NCI-H146 (cell line): ENCODE data around the gene TRPV2.

Source experiments
- DNase-seq: peaks from one replicate; lab custom pipeline; 2025; lab: John Stamatoyannopoulos, UW

The TRPV2 gene

DNA sequence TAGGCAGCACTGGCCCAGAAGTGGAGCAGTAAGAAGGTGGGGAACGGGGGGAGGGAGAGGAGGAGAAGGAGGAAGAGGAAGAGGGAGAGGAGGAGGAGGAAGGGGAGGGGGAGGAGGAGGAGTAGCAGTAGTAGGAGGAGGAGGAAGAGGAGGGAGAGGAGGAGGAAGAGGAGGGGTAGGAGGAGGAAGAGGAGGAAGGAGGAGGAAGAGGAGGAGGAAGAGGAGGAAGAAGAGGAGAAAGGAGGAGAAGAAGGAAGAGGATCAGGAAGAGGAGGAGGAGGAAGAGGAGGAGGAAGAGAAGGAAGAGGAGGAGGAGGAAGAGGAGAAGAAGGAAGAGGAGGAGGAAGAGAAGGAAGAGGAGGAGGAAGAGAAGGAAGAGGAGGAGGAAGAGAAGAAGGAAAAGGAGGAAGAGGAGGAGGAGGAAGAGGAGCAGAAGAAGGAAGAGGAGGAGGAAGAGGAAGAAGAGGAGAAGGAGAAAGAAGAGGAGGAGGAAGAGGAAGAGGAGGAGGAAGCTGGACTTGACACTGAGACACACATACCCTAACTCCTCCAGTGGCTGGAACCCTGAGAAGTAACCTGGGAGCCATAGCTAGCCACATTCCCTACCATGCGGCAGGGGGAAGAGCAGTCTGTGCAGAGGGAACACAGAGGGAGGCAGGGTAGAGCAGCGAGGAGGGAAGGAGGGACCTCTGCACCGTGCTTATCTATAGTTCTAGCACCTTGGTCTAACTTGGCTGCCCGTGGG is 40.8 kb downstream of the TRPV2 start:
- DNase-seq: no peak

DNA sequence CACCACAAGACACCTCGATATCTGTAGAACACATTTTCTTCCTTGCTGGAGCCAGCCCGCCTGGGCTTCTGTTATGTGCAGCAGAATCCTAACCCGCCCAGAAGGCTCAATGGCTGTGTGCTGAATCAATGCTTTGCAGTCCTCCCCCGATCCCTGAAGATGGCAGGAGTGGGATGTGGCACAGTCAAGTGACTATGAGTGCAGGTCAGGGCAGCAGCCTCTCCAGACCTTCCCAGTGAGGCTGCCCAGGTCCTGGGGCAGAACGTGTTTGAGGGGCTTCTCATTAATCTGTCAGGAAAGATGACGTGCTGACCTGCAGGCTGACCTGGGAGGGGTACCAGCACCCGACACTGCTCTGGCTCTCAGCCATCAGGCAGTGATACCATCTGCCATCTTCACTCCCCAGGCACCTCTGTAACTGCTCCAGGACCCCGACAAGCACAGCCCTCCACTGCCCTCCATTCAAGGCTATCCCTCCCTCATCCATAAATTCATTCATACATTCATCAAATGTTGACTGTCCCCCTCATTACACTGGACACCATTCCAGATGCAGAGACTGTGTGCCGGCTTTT is 41.5 kb downstream of the TRPV2 start:
- no peak for DNase-seq

DNA sequence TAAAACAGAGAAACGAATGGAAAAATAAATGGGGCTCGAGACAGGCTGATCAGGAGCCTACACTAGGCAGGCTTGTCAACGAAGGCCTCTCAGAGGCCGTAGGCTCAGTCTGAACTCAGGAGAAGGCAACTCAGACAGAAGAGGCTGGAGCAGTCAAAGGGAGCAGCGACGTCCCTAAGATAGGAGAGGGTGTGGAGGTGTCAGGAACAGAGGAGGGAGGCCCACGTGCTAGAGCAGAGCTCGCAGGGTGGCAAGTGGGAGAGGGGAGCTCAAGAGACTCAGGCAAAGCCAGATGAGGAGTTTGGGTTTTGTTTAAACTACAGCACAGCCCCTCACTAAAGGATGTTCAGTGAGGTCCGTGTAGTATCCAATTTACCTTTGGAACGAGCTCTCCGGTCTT is 43.9 kb downstream of the TRPV2 start:
- DNase-seq: no peak

DNA sequence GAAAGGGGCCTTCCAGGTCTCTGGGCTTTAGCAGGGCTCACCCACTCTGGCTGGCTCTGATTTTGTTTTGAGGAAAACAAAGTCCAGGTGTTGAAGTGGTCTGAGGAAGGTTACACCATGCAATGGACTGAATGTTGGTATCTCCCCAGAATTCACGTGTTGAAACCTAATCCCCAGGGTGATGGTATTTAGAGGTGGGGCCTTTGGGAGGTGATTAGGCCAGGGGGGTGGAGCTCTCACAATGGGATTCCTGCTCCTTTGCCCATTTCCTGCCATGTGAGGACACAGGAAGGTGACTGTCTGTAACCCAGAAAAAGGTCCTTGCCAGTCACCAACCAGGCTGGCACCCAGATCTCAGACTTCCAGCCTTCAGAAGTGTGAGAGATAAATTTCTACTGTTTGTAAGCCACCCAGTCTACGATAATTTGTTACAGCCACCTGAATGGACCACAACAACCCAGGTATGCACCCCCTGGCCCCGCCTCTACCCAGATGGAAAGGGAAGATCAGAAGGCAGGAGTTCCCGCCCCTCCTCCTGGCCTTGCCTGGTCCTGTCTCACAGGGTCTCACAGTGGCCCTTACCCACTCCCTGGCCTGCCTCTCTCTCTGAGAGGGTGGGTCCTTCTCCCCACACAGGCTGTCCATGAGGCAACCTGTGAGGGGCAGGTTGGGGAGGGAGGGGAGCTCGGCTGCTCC is 44.6 kb downstream of the TRPV2 start:
- no peak for DNase-seq

DNA sequence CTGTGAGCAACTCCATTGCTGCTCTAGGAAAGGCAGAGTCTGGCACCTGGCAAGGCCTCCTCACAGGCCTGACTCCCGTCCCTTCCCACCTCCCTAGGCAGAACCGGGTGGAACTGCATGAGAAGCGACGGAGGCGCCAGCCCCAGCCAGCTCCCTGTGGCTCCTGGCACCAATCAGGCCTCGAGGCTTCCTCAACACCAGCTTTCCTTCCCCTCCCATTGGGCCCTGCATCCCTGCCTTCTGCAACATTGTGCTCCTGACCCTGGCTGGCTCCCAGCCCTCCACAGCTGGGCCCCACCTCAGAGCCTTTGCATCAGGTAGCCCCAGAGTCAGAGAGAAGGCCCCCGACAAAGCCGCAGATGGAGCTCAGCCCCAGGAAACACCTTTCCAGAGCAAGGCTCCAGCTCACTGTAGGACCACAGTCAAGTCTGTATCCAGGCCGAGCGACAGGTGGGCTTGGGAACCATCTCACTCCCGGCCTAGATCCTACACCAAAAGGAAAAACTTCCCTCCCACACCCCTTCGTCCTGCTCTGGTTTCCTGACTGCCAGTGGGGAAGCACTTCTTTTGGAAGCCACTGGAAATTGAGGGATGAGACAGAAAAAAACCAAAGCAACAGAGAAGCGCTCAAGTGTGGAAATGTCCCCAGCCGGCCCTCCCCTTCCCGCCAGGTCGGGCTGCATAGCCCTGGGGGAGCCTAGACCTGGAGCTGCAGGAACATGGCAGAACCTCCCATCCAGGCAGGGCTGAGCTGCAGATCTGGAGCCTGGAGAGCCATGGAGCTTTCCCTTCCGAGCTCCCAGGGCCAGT is 45.6 kb downstream of the TRPV2 start:
- no peak for DNase-seq

DNA sequence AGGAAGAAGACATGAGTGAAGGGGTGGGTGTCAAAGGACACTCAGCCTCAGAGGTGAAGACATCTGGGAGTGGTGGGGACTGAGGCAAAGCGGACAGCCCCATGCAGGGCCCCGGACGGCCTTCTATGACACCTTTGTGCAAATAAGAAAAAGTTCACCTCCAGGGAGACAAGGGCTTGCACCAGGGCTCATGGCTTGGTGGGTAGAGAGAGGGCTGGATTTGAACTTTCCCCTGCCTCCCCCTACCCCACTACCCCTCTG is 46.2 kb downstream of the TRPV2 start:
- no peak for DNase-seq

DNA sequence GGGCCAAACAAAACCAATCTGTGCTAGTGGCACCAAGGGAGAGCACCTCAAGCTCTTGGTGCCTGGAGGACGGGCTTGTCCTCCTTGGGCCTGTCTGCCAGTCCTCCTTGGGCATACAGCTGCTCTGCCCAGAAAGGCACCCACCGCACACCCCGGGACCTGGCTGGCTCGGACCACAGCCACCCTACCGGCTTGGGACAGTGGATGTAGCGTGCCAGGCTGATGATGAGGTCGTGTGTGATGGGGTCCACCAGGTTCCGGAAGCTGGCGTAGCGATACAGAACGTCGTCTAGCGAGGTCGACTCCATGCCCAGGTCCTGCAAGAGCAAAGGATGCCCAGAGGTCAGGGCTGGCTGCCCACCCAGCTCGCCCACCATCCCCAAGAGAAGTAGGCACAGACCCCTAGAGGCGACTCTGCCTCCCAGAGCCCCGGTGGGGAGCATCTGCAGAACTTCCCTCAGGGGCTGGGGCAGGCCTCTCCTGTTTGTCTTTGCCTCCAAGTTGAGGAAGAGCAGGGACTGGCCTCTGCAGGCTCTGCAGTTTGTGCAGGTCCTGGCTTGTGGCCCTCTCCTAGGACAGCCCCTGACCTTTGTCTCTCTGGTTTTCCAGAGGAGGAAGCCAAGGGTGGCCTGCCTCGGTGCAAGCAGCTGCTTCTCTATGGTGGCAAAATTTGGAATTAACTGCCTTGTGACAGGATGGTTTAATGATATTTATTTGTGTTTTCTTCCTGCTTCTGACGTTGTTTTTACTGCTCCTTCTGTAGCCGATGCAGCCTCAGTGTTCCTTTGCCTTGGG is 46.9 kb downstream of the TRPV2 start:
- no peak for DNase-seq

DNA sequence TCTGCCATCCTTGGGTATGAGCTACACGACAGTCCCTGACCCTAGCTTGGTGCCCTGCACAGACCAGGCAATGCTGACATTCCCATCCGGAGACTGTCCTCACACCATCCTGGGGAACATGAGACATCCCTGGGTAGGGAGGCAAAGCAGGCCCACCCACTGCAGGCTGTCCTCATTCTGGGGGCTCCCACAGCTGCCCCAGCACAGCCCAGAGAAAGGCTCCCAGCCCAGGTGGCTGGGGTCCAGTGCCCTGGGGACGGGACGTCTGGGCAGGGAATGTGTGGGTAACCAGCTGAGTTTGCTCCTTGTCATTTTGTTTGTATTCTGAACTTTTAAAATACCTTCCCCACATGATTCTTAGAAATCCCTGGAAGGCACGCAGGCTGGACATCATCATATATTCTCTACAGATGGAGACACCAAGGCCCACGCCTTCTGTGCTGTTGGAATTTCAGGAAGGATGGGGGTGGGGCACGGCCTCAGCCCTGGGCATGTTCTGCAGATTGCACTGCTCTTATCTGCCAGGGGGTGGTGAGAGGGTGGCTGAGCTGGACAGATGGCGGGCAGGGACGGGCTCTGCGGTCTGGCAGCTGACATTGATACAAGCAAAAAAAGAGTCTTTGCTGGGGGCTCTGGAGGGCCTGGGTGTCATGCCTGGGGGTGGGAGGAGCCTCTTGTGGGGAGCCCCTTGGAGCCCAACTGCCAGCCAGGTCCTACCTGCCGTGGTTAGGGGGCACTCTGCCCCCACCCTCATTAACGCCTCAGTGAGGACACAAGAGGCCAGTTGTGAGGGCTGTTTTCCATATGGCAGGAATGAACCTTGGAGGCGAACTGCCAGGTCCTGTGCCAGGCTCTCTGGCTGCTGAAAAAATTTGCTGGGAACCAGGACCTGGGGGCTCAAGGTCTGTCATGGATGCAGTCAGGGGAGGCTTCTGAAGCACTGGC is 48.3 kb downstream of the TRPV2 start:
- no peak for DNase-seq

DNA sequence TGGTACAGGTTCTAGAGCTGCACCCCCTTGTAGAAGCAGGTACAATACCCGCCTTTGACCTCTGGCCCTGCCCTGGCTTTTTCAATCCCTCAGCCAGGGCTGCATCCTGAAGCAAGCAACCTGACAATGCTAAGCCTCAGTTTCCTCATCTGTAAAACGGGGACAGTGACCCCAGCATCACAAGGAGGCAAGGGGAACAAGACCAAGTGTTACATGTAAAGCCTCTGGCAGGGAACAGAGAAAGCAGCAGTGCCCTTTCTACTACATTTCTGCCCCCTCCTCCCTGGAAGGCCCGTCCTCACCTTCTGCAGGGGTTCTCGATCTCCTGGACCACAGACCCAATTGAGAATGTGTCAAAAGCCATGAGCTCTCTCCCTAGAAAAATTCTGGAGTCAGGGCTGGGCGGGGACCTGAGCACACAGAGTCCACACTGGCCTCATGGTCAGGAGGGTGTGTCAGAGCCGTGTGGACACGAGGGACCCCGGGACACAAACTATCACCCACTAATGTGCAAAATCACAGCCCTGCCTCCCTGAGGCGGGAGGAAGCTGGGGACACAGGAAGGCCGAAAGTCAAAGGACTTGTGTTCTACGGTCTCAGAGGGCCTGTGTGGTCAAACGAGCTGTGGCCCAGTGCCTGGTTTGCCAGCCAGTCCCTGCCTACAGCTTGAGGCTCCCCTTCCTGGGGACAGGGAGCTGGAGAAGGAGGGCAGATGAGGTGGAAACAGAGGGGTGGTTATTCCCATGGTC is 49.1 kb downstream of the TRPV2 start:
- DNase-seq: no peak

DNA sequence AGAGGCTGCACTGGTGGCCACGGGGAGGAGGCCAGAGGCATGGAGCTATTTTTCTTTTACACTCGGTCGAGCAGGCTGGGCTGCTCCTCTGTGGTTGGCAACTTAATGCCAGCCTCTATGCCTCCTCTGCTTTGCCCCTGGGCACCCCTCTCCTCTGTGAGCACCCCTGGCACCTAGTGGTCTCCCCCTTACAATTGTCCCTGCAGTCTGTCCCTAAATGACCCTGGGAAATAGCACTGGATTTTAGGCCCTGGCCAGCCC is 49.6 kb downstream of the TRPV2 start:
- DNase-seq: no peak

DNA sequence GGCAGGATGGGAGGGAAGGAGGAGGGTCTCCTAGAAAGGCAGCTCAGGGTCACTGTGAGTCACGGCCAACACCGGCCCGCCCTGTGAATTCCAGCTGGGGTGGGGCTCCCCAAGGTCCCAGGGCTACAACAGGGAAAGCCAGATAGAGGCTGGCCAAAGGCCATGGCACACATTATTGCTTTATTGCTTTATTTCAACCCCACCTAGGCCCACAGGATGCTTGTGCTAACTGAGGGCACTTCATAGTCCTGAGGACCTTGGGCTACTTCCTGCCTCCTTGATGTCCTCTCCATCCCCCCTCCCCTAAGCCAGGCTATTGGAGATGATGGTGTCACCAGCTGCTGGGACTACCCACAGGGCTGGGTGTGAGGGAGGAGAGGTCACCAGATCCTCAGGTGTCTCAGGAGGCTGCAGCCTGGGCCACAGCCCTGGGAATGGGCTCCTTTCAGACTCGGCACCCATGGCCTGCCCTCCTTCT is 50.5 kb downstream of the TRPV2 start:
- no peak for DNase-seq

DNA sequence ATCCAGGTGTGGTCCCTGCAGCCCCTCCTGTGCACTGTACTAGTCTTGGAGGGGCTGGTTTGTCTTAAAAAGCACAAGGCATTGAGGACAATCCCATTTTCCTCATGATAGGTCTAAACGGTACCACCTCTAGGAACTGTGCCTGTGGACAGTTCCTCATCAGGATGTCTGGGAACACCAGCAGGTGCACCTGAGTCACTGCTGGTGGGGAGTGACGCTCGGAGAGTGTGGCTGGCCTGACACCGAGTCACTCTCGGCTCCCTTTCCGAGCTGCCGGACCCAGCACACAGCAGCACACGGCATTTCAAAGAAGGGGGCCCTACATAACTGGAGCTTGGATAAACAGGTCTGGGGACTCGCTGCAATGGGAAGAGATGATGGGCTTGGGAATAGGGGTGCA is 51.0 kb downstream of the TRPV2 start:
- no peak for DNase-seq

DNA sequence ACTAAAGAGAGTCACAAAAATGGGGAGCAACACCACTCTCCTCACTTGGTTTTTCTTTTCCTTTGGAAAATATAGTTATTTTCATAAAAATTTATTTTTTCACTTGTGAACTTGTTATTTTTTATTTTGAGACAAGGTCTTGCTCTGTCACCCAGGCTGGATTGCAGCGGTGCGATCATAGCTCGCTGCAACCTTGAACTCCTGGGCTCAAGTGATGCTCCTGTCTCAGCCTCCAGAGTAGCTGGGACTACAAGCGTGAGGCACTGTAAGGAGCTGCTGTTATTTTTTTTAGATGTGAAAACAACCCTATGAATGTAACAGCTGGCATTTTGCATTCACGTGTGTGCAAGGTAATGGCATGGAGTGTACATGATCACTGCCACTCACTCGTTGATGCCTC is 51.7 kb downstream of the TRPV2 start:
- DNase-seq: no peak

DNA sequence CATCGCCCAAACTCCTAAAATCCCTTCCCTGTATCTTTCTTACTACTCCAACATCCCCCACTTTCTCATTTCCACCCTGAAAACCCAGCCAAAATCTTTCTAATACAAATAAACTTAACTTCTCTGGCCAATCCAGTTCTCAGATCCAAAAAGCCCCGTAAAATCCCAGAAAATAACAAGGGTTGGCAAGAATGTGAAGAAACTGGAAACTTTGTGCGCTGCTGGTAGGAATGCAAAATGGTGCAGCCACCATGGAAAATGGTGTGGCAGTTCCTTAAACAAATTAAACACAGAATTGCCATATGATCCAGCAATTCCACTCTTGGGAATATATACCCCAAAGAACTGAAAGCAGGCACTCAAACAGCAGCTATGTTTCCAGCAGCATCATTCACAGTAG is 52.5 kb downstream of the TRPV2 start:
- DNase-seq: no peak

DNA sequence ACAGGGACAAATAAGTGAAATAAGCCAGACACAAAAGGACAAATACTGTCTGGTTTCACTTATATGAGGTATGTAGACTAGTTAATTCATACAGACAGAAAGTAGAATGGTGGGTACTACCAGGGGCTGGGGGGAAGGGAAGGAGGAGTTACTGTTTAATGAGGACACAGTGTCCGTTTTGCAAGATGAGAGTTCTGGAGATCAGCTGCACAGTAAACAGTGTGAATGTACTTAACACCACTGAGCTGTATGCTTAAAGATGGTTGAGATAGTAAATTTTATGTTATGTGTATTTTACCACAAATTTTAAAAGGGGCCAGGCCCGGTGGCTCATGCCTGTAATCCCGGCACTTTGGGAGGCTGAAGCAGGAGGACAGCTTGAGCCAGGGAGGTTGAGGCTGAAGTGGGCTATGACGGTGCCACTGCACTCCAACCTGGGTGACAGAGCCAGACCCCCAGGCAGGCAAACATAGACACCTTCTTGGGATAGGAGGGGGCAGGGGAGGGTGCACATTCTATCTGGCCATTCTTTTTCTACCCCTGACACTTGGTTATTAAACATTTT is 53.1 kb downstream of the TRPV2 start:
- DNase-seq: no peak

DNA sequence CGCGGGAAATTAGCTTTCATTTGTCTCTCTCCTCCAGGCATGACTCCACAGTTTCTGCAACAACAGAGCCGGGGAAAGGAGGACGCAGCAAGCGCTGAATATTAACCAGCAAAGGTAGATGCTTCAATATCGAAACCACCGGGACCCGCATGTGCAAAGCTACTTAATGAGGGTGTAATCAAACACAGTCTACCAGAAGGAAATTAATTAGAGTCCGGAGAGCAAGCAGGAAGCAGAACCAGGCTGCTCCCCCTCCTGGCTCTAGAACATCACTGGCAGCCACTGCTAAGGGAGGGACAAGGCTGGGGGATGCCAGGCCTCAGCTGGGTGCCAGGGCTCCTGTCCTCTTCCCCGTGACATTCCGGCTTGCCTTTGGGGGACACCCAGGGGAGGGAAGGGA is 54.9 kb downstream of the TRPV2 start:
- no peak for DNase-seq

DNA sequence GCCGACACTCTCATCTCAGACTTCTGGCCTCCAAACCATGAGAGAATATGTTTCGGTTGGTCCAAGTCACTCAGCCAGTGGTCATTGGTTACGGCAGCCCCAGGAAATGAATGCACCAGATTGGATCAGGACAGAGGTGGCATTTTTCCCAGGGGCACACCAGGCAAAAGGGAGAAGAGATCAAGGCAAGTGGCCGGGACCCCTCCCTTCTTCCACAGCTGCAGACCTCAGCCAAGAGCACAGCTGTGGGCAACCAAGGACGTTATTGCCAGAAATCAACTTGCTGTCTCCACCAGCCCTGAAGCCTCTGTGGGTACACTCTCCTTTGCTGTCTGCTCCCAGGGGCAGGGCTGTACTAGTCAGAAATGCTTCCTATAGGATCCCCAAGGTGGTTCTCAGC is 55.9 kb downstream of the TRPV2 start:
- no peak for DNase-seq

DNA sequence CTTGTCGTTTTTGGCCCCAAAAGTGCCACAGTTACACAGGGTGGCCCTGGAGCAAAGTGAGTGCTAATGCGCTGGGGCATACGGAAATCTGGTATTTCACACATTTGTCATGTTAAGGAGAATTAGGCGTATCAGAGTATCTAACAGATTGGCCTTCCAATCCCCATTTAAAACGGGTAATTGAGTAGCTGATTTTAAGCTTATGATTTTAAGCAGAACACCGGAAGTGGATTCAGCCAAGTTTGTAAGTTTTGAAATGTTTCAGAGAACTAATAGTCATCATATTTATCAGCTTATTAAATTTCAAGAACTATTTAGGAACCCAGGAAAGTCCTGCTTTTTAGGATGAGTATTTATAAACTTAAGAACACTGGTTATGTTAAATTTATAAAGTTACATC is 57.2 kb downstream of the TRPV2 start:
- DNase-seq: no peak

DNA sequence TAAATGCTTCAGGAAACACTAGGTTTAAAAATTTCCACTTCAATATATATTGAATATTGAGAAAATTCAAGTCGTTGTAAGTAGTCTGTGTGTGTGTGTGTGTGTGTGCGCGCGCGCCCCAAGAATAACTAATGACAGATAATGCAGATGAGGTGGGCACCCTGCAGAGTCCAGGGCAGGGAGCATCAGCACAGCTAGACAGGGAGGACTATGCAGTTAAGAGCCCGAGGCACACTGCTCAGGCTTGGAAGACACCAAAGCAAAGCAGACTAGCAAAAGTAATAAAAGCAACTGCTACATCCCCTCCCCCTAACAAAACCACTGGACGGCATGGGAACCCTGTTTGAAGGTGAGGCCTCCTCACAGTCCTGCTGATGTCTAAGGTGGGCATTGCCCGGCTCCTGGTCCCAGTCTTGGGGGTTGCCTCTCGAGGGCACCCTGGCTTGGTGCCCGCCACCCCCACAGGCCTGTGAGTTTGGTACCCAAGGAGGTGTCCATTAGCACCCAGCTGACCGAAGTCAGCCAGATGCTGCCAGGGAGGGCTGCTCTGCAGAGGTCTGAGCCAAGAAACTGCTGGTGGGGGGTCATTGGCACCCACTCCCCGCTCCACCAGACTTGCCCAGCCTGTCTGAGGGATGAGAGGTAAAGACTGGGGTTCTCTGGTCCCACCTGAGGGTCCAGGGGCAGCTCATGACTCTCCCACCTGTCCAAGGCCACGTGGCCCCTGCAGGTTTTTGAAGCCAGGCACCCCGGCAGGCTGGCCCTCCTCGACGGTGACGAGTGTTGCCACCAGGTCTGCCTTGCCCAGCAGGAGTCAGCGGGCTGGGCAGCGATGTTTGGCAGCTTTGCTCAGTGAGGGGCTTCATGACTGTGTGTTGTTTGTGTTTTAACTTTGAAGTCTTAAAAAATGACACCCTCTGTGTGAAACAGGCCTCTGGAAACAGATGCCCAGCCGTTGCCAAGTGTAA is 58.0 kb downstream of the TRPV2 start:
- DNase-seq: no peak
